ENCODE results near the gene DNAH2. TPM values are rescaled to one million over a fixed set of nuclear protein-coding genes. Genes with fewer than 3 reads are reported as not detected.

DNAH2 gene
- total RNA-seq, 2 donors from 2014 or later, result 0.09 to 4.9 TPM

- 70% methylated on average over 17 of the region's 17 CpGs for WGBS
- no peaks in the 10 kb centered on the region for H3K9me3 ChIP-seq
- no peaks in the 10 kb centered on the region for H3K36me3 ChIP-seq
These were observed 50.0 kb downstream of the DNAH2 start for GRCh38 chr17:7767405-7768021.

DNA sequence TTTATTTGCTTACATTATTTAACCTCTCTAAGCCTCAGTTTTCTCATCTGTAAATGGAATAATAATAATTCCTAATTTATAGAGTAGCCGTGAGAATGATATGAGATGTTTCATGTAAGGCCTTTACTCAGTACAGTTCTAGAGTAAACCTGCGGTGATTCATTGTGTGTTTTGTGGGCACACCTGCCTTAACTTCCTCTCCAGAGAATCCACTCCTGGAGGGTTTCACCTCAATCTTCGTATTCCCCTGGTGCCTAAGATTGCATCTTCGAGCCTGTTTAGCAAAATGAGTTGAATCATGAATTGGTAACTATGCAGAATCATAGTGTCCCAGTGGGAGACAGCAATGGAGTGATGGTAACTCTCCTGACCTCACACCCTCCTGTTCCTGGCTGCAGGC lies 52.3 kb downstream of the DNAH2 start:
- Histone ChIP-seq H3K4me3 (no peak overlapping the region), H3K36me3 (no peaks in the 10 kb centered on the region), H3K27ac (no peak overlapping the region), H3K4me1 (replicated peaks) (no peaks in the 10 kb centered on the region), H3K27me3 (replicated peaks; ENCODE audit: insufficient read depth) (no peaks in the 10 kb centered on the region), H3K9me3 (no peaks in the 10 kb centered on the region)
- TF ChIP-seq POLR2A (IDR thresholded peaks at IDR 0.05) (no peak), POLR2AphosphoS5 (IDR thresholded peaks at IDR 0.05) (no peak)
- TF ChIP-seq, protein P1, sequence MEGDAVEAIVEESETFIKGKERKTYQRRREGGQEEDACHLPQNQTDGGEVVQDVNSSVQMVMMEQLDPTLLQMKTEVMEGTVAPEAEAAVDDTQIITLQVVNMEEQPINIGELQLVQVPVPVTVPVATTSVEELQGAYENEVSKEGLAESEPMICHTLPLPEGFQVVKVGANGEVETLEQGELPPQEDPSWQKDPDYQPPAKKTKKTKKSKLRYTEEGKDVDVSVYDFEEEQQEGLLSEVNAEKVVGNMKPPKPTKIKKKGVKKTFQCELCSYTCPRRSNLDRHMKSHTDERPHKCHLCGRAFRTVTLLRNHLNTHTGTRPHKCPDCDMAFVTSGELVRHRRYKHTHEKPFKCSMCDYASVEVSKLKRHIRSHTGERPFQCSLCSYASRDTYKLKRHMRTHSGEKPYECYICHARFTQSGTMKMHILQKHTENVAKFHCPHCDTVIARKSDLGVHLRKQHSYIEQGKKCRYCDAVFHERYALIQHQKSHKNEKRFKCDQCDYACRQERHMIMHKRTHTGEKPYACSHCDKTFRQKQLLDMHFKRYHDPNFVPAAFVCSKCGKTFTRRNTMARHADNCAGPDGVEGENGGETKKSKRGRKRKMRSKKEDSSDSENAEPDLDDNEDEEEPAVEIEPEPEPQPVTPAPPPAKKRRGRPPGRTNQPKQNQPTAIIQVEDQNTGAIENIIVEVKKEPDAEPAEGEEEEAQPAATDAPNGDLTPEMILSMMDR (IDR thresholded peaks at IDR 0.05), result no peak
- no peak for DNase-seq (ENCODE audit: low spot score)
- intact Hi-C loops (cut with DNase I), result no loop called here
- 86% methylated on average over 4 of the region's 4 CpGs for WGBS

More at GRCh38 chr17:7767405-7768021, 50.0 kb downstream of the DNAH2 start:
- Histone ChIP-seq H3K27me3 (replicated peaks; ENCODE audit: insufficient read depth) (no peaks in the 10 kb centered on the region), H3K4me1 (replicated peaks) (no peaks in the 10 kb centered on the region), H3K4me3 (no peak overlapping the region), H3K27ac (no peak overlapping the region)
- intact Hi-C loops (cut with DNase I), result no loop called here
- no peak for DNase-seq (ENCODE audit: low spot score)
- no peak for TF ChIP-seq POLR2AphosphoS5 (IDR thresholded peaks at IDR 0.05)
- TF ChIP-seq POLR2A (IDR thresholded peaks at IDR 0.05), result no peak
- TF ChIP-seq, protein P1 (IDR thresholded peaks at IDR 0.05), result no peak

DNA sequence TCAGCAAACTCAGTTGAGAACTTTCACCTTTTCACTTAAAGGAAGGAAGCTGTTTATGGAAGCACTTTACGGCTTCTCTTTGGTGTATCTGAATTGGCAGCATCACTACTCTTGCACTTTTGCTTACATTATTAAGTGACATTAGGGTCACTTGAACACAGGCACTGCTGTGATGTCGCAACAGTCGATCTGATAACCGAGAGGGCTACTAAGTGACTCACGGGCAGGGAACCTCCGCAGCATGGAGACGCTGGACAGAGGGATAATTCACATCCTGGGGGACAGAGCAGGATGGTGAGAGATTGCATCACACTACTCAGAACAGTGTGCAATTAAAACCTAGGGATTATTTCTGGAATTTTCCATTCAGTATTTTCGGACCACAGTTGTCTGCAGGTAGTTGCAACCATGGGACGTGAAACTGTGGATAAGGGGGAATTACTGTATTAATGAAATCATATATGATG lies 56.5 kb downstream of the DNAH2 start:
- Histone ChIP-seq H3K27me3 (replicated peaks; ENCODE audit: insufficient read depth) (no peaks in the 10 kb centered on the region), H3K4me3 (no peak overlapping the region), H3K4me1 (replicated peaks) (no peaks in the 10 kb centered on the region), H3K27ac (no peak overlapping the region), H3K9me3 (no peaks in the 10 kb centered on the region), H3K36me3 (no peaks in the 10 kb centered on the region)
- intact Hi-C loops (cut with DNase I), result no loop called here
- DNase-seq (ENCODE audit: low spot score), result no peak
- 52% methylated on average over 9 of the region's 9 CpGs for WGBS
- TF ChIP-seq POLR2A (IDR thresholded peaks at IDR 0.05) (no peak), POLR2AphosphoS5 (IDR thresholded peaks at IDR 0.05) (no peak)
- TF ChIP-seq, protein P1 (IDR thresholded peaks at IDR 0.05), result no peak

DNA sequence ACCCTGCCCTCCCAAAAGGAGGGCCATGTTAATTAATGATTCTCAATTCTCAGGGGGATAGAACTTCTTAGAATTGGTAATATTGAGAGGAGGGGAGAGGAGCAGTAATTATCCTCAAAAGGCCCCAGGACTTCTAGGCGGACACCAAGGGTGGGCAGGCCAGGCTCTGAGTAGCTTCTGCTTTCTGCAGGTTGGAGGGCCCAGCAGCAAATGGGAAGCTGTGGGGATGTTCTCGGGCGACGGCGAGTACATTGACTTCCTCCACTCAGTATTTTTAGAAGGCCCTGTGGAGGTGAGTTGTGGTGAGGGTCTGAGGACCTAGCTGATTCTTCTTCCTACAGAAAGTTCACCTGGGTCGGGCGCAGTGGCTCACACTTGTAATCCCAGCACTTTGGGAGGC lies 57.5 kb downstream of the DNAH2 start:
- Histone ChIP-seq H3K27ac (no peak overlapping the region), H3K9me3 (no peaks in the 10 kb centered on the region), H3K36me3 (no peaks in the 10 kb centered on the region), H3K4me1 (replicated peaks) (no peaks in the 10 kb centered on the region), H3K4me3 (no peak overlapping the region), H3K27me3 (replicated peaks; ENCODE audit: insufficient read depth) (peaks cover 1% of the 10 kb centered on the region)
- TF ChIP-seq POLR2AphosphoS5 (IDR thresholded peaks at IDR 0.05) (no peak), POLR2A (IDR thresholded peaks at IDR 0.05) (no peak)
- TF ChIP-seq, protein P1 (IDR thresholded peaks at IDR 0.05), result no peak
- no peak for DNase-seq (ENCODE audit: low spot score)
- 87% methylated on average over 7 of the region's 7 CpGs for WGBS
- intact Hi-C loops (cut with DNase I), result no loop called here

GRCh38 chr17:7777017-7777416 lies 59.5 kb downstream of the DNAH2 start:
- intact Hi-C loops (cut with DNase I), result no loop called here
- TF ChIP-seq, protein P1 (IDR thresholded peaks at IDR 0.05), result no peak
- H3K4me3 ChIP-seq, result no peak overlapping the region
- peaks cover 1% of the 10 kb centered on the region for H3K27me3 ChIP-seq (replicated peaks; ENCODE audit: insufficient read depth)
- no peaks in the 10 kb centered on the region for H3K9me3 ChIP-seq
- no peak overlapping the region for H3K27ac ChIP-seq
- H3K4me1 ChIP-seq (replicated peaks), result no peaks in the 10 kb centered on the region
- H3K36me3 ChIP-seq, result no peaks in the 10 kb centered on the region
- no peak for DNase-seq (ENCODE audit: low spot score)
- WGBS, result 88% methylated on average over 7 of the region's 7 CpGs

Measured in prostate gland (tissue), 2 donors.